ENCODE measurements around the gene CAMSAP2. TPM values are rescaled to one million over a fixed set of nuclear protein-coding genes. Genes with fewer than 3 reads are reported as not detected.

Gene CAMSAP2
- total RNA-seq, 2 donors from 2014 or later = 22.1 to 22.2 TPM

- H3K27ac Mint-ChIP-seq = no peak overlapping the region
- H3K4me3 Mint-ChIP-seq = no peak overlapping the region
- TF ChIP-seq CTCF (conservative IDR thresholded peaks at IDR 0.05) = no peak
- WGBS, 2 experiments (ENCODE audit: insufficient coverage in 1 of 2, insufficient read length in 1 of 2) = 95 to 100% methylated on average over 1 of the region's 1 CpG
- Histone ChIP-seq H3K27ac (ENCODE audit: low read depth, low read length) (peak overlapping the region; percentile 47), H3K36me3 (ENCODE audit: control insufficient read depth, insufficient read depth, low read length) (peaks cover 80% of the 10 kb centered on the region), H3K27me3 (ENCODE audit: control insufficient read depth, insufficient read depth, low read length, poor library complexity, severe bottlenecking) (no peaks in the 10 kb centered on the region), H3K9me3 (ENCODE audit: control insufficient read depth, low read length) (no peaks in the 10 kb centered on the region), H3K9ac (ENCODE audit: extremely low read depth, low read length, poor library complexity, severe bottlenecking) (no peak overlapping the region), H3K4me3 (ENCODE audit: low read length) (no peak overlapping the region), H3K4me1 (ENCODE audit: control insufficient read depth, insufficient read depth, low read length) (no peaks in the 10 kb centered on the region)
- no peaks in the 10 kb centered on the region for H3K9me3 Mint-ChIP-seq
- H3K4me1 Mint-ChIP-seq = no peaks in the 10 kb centered on the region
- no peak for DNase-seq
- no peaks in the 10 kb centered on the region for H3K27me3 Mint-ChIP-seq (ENCODE audit: insufficient read depth)
- H3K36me3 Mint-ChIP-seq (ENCODE audit: low read depth) = peaks cover 45% of the 10 kb centered on the region
These were observed 107.7 kb downstream of the CAMSAP2 start for GRCh38 chr1:200846398-200846797.

GRCh38 chr1:200849430-200849829 is 110.7 kb downstream of the CAMSAP2 start:
- peaks cover 76% of the 10 kb centered on the region for H3K36me3 ChIP-seq (ENCODE audit: control insufficient read depth, insufficient read depth, low read length)
- H3K4me3 Mint-ChIP-seq = no peak overlapping the region

GRCh38 chr1:200850554-200850953 is 111.9 kb downstream of the CAMSAP2 start:
- H3K4me1 Mint-ChIP-seq = no peaks in the 10 kb centered on the region
- no peaks in the 10 kb centered on the region for H3K27me3 ChIP-seq (ENCODE audit: control insufficient read depth, insufficient read depth, low read length, poor library complexity, severe bottlenecking)
- no peak overlapping the region for H3K27ac Mint-ChIP-seq
- peaks cover 77% of the 10 kb centered on the region for H3K36me3 ChIP-seq (ENCODE audit: control insufficient read depth, insufficient read depth, low read length)
- H3K4me3 Mint-ChIP-seq = no peak overlapping the region
- no peaks in the 10 kb centered on the region for H3K9me3 ChIP-seq (ENCODE audit: control insufficient read depth, low read length)
- no peak overlapping the region for H3K27ac ChIP-seq (ENCODE audit: low read depth, low read length)
- no peaks in the 10 kb centered on the region for H3K9me3 Mint-ChIP-seq
- no peak overlapping the region for H3K9ac ChIP-seq (ENCODE audit: extremely low read depth, low read length, poor library complexity, severe bottlenecking)
- no peak for TF ChIP-seq CTCF (conservative IDR thresholded peaks at IDR 0.05)
- H3K27me3 Mint-ChIP-seq (ENCODE audit: insufficient read depth) = no peaks in the 10 kb centered on the region
- no peaks in the 10 kb centered on the region for H3K4me1 ChIP-seq (ENCODE audit: control insufficient read depth, insufficient read depth, low read length)
- H3K4me3 ChIP-seq (ENCODE audit: low read length) = no peak overlapping the region
- DNase-seq = no peak
- peaks cover 47% of the 10 kb centered on the region for H3K36me3 Mint-ChIP-seq (ENCODE audit: low read depth)

More at GRCh38 chr1:200849430-200849829, 110.7 kb downstream of the CAMSAP2 start:
- H3K27ac Mint-ChIP-seq = no peak overlapping the region
- peaks cover 45% of the 10 kb centered on the region for H3K36me3 Mint-ChIP-seq (ENCODE audit: low read depth)
- H3K9me3 ChIP-seq (ENCODE audit: control insufficient read depth, low read length) = no peaks in the 10 kb centered on the region
- H3K27me3 Mint-ChIP-seq (ENCODE audit: insufficient read depth) = no peaks in the 10 kb centered on the region
- H3K4me3 ChIP-seq (ENCODE audit: low read length) = no peak overlapping the region
- TF ChIP-seq CTCF (conservative IDR thresholded peaks at IDR 0.05) = no peak
- no peak for DNase-seq
- no peak overlapping the region for H3K27ac ChIP-seq (ENCODE audit: low read depth, low read length)
- WGBS, 2 experiments (ENCODE audit: insufficient coverage in 1 of 2, insufficient read length in 1 of 2) = 92 to 93% methylated on average over 3 to 6 of the region's 6 CpGs
- no peaks in the 10 kb centered on the region for H3K4me1 Mint-ChIP-seq
- H3K9me3 Mint-ChIP-seq = no peaks in the 10 kb centered on the region
- no peak overlapping the region for H3K9ac ChIP-seq (ENCODE audit: extremely low read depth, low read length, poor library complexity, severe bottlenecking)
- no peaks in the 10 kb centered on the region for H3K27me3 ChIP-seq (ENCODE audit: control insufficient read depth, insufficient read depth, low read length, poor library complexity, severe bottlenecking)
- H3K4me1 ChIP-seq (ENCODE audit: control insufficient read depth, insufficient read depth, low read length) = no peaks in the 10 kb centered on the region
